ENCODE data around the gene PCK2. TPM values are rescaled to one million over a fixed set of nuclear protein-coding genes. Genes with fewer than 3 reads are reported as not detected.

PCK2 gene
- total and polyA plus RNA-seq, 2 of the 13 experiments (the other 11 are each of a cell fraction or from before 2014, with no cell fraction given), result 129 to 272 TPM

DNA sequence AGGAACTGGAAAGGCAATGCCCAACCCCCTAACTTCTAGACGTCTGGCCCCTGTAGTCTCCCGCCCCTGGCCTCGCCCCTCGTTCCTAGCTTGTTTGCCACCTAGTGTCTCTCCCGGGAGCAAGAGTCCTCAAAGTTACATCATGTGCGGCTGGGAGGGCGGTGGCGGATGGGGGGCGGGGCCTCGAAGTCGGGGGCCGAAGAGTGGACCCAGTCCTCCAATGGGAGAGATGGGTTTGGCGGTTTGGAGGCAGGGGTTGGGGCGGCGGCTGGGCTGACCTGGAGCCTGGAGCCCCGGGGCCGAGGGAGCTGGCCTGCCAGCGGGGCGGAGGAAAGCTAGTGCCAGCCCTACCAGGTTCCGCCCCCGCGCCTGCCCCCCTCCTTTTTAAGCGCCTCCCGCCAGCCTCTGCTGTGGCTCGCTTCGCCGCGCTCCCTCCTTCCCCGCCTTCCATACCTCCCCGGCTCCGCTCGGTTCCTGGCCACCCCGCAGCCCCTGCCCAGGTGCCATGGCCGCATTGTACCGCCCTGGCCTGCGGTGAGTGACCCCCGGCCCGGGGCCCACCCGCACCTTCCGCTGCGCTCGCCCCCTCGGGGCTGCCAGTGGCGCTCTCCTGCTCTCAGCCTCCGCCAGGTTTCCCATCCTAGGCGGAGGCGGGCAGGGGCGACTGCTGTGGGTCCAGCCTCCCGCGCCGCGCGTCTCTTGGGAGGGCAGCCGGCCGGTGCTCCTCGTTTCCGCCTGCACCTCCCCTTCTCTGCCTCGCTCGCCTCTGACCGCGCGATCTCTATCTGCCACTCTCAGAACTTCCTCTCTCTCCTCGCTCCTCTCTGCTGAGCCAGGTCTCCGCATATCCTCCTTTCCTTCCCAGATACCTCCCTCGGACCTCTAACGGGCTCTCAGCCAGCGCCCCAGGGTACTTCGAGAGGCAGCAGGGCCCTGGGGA, at the start of gene PCK2 (continued):
- TF ChIP-seq, protein P1, sequence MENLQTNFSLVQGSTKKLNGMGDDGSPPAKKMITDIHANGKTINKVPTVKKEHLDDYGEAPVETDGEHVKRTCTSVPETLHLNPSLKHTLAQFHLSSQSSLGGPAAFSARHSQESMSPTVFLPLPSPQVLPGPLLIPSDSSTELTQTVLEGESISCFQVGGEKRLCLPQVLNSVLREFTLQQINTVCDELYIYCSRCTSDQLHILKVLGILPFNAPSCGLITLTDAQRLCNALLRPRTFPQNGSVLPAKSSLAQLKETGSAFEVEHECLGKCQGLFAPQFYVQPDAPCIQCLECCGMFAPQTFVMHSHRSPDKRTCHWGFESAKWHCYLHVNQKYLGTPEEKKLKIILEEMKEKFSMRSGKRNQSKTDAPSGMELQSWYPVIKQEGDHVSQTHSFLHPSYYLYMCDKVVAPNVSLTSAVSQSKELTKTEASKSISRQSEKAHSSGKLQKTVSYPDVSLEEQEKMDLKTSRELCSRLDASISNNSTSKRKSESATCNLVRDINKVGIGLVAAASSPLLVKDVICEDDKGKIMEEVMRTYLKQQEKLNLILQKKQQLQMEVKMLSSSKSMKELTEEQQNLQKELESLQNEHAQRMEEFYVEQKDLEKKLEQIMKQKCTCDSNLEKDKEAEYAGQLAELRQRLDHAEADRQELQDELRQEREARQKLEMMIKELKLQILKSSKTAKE (CRISPR knock-in tag; IDR thresholded peaks at IDR 0.05; ENCODE audit: borderline replicate concordance), result no peak
- peak; percentile 10 for TF ChIP-seq ZNF282 (IDR thresholded peaks at IDR 0.05; ENCODE audit: partially characterized antibody)
- TF ChIP-seq, protein P2, sequence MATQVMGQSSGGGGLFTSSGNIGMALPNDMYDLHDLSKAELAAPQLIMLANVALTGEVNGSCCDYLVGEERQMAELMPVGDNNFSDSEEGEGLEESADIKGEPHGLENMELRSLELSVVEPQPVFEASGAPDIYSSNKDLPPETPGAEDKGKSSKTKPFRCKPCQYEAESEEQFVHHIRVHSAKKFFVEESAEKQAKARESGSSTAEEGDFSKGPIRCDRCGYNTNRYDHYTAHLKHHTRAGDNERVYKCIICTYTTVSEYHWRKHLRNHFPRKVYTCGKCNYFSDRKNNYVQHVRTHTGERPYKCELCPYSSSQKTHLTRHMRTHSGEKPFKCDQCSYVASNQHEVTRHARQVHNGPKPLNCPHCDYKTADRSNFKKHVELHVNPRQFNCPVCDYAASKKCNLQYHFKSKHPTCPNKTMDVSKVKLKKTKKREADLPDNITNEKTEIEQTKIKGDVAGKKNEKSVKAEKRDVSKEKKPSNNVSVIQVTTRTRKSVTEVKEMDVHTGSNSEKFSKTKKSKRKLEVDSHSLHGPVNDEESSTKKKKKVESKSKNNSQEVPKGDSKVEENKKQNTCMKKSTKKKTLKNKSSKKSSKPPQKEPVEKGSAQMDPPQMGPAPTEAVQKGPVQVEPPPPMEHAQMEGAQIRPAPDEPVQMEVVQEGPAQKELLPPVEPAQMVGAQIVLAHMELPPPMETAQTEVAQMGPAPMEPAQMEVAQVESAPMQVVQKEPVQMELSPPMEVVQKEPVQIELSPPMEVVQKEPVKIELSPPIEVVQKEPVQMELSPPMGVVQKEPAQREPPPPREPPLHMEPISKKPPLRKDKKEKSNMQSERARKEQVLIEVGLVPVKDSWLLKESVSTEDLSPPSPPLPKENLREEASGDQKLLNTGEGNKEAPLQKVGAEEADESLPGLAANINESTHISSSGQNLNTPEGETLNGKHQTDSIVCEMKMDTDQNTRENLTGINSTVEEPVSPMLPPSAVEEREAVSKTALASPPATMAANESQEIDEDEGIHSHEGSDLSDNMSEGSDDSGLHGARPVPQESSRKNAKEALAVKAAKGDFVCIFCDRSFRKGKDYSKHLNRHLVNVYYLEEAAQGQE (IDR thresholded peaks at IDR 0.05; ENCODE audit: borderline replicate concordance in 1 of 2, low read depth in 1 of 2, low read length in 2 of 2), result peak in 1 of 2 experiments; percentile 79; a peak in 2 of 4 replicates
- no peak for TF ChIP-seq NONO (IDR thresholded peaks at IDR 0.05)
- no peak for TF ChIP-seq NONO (CRISPR knock-in tag; conservative IDR thresholded peaks at IDR 0.05)
- TF ChIP-seq ZNF678 (CRISPR knock-in tag; IDR thresholded peaks at IDR 0.05), result peak; percentile 93; the same call in 1 of the 2 replicates
- TF ChIP-seq FOXK2 (IDR thresholded peaks at IDR 0.05), result peak; percentile 62
- TF ChIP-seq MIER2 (CRISPR knock-in tag; IDR thresholded peaks at IDR 0.05), result peak; percentile 87
- TF ChIP-seq, protein P3, sequence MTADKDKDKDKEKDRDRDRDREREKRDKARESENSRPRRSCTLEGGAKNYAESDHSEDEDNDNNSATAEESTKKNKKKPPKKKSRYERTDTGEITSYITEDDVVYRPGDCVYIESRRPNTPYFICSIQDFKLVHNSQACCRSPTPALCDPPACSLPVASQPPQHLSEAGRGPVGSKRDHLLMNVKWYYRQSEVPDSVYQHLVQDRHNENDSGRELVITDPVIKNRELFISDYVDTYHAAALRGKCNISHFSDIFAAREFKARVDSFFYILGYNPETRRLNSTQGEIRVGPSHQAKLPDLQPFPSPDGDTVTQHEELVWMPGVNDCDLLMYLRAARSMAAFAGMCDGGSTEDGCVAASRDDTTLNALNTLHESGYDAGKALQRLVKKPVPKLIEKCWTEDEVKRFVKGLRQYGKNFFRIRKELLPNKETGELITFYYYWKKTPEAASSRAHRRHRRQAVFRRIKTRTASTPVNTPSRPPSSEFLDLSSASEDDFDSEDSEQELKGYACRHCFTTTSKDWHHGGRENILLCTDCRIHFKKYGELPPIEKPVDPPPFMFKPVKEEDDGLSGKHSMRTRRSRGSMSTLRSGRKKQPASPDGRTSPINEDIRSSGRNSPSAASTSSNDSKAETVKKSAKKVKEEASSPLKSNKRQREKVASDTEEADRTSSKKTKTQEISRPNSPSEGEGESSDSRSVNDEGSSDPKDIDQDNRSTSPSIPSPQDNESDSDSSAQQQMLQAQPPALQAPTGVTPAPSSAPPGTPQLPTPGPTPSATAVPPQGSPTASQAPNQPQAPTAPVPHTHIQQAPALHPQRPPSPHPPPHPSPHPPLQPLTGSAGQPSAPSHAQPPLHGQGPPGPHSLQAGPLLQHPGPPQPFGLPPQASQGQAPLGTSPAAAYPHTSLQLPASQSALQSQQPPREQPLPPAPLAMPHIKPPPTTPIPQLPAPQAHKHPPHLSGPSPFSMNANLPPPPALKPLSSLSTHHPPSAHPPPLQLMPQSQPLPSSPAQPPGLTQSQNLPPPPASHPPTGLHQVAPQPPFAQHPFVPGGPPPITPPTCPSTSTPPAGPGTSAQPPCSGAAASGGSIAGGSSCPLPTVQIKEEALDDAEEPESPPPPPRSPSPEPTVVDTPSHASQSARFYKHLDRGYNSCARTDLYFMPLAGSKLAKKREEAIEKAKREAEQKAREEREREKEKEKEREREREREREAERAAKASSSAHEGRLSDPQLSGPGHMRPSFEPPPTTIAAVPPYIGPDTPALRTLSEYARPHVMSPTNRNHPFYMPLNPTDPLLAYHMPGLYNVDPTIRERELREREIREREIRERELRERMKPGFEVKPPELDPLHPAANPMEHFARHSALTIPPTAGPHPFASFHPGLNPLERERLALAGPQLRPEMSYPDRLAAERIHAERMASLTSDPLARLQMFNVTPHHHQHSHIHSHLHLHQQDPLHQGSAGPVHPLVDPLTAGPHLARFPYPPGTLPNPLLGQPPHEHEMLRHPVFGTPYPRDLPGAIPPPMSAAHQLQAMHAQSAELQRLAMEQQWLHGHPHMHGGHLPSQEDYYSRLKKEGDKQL (CRISPR knock-in tag; IDR thresholded peaks at IDR 0.05; ENCODE audit: low read depth), result peak; percentile 84
- no peak; the same call in 1 of the 2 replicates for TF ChIP-seq ZNF556 (CRISPR knock-in tag; IDR thresholded peaks at IDR 0.05; ENCODE audit: borderline replicate concordance)
- TF ChIP-seq, protein P4, sequence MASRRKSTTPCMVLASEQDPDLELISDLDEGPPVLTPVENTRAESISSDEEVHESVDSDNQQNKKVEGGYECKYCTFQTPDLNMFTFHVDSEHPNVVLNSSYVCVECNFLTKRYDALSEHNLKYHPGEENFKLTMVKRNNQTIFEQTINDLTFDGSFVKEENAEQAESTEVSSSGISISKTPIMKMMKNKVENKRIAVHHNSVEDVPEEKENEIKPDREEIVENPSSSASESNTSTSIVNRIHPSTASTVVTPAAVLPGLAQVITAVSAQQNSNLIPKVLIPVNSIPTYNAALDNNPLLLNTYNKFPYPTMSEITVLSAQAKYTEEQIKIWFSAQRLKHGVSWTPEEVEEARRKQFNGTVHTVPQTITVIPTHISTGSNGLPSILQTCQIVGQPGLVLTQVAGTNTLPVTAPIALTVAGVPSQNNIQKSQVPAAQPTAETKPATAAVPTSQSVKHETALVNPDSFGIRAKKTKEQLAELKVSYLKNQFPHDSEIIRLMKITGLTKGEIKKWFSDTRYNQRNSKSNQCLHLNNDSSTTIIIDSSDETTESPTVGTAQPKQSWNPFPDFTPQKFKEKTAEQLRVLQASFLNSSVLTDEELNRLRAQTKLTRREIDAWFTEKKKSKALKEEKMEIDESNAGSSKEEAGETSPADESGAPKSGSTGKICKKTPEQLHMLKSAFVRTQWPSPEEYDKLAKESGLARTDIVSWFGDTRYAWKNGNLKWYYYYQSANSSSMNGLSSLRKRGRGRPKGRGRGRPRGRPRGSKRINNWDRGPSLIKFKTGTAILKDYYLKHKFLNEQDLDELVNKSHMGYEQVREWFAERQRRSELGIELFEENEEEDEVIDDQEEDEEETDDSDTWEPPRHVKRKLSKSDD (CRISPR knock-in tag; IDR thresholded peaks at IDR 0.05; ENCODE audit: low read depth), result no peak
- TF ChIP-seq ZNF224 (CRISPR knock-in tag; IDR thresholded peaks at IDR 0.05), result no peak
- no peak for TF ChIP-seq ZNF496 (CRISPR knock-in tag; IDR thresholded peaks at IDR 0.05; ENCODE audit: insufficient replicate concordance)
